Large intestine (tissue), 3 donors: ENCODE results near the gene CLDN5. TPM values are rescaled to one million over a fixed set of nuclear protein-coding genes. Genes with fewer than 3 reads are reported as not detected.
"Not testable (repeated sequence)": the region's sequence is repeated elsewhere in the genome, so short reads cannot be mapped to it uniquely, and the experiment has no call there.

ENCODE experiments used
- DNase-seq, 2 donors: peaks; one replicate each; pipeline versions ENCODE4 v3.0.0 to v3.0.0-alpha.2; 2013
- H3K27ac ChIP-seq: one replicate; pipeline ENCODE4 v1.5.1; 2013; ENCODE audit warnings: low read length
- H3K27me3 ChIP-seq: 2 replicates; pipeline ENCODE4 v1.6.1; 2013; ENCODE audit warnings: low read length; ENCODE audit not compliant: control insufficient read depth, insufficient read depth
- H3K36me3 ChIP-seq: 2 replicates; pipeline ENCODE4 v1.6.1; 2013; ENCODE audit warnings: low read length; ENCODE audit not compliant: control insufficient read depth, insufficient read depth
- H3K4me1 ChIP-seq: one replicate; pipeline ENCODE4 v1.6.1; 2013; ENCODE audit warnings: low read length; ENCODE audit not compliant: control insufficient read depth, insufficient read depth
- H3K4me3 ChIP-seq: one replicate; pipeline ENCODE4 v1.5.1; 2013; ENCODE audit warnings: low read length
- H3K9me3 ChIP-seq: one replicate; pipeline ENCODE4 v1.6.1; 2013; ENCODE audit warnings: mild to moderate bottlenecking, low read depth, low read length, moderate library complexity; ENCODE audit not compliant: control insufficient read depth
- WGBS: methylation state at CpG from one replicate; pipeline ENCODE4 v1.1.5; 2013; ENCODE audit warnings: low lambda C conversion rate; ENCODE audit not compliant: insufficient coverage; 5-methylcytosine and 5-hydroxymethylcytosine counted together
- polyA plus RNA-seq: library from polyadenylated mRNA; unstranded; fragments of 120-200 nt; gene quantifications from one replicate; pipeline ENCODE4 v1.2.1, GENCODE V29; 2013

Gene CLDN5
- polyA plus RNA-seq, 1 donor: 12.4 TPM

DNA sequence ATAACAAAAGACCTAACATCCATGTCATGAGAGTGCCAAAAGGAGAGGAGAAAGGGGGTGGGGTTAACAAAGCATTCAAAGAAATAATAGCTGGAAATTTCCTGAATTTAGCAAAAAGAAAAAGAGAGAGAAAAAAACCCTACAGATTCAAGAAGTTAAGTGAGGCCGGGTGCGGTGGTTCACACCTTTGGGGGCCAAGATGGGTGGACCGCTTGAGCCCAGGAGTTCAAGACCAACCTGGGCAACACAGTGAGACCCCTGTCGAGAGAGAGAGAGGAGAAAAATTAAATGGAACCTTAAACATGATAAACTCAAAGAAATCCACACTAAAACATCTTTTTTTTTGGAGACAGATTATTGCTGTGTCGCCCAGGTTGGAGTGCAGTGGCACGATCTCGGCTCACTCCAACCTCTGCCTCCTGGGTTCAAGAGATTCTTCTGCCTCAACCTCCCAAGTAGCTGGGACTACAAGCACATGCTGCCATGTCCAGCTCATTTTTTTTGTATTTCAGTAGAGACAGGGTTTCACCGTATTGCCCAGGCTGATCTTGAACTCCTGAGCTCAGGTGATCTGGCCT, 8.9 kb upstream of the CLDN5 start:
- no peak overlapping the region for H3K4me3 ChIP-seq
- WGBS: 92% methylated on average over 2 of the region's 8 CpGs

DNA sequence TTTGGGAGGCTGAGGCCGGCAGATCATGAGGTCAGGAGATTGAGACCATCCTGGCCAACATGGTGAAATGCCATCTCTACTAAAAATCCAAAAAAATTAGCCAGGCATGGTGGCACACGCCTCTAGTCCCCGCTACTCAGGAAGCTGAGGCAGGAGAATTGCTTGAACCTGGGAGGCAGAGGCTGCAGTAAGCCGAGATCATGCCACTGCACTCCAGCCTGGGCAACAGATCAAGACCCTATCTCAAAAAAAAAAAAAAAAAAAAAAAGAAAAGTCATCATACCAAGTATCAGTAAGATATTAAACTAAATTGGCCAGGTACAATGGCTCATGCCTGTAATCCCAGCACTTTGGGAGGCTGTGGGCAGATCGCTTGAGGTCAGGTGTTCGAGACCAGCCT, 7.1 kb upstream of the CLDN5 start:
- H3K9me3 ChIP-seq, H3K27ac ChIP-seq, H3K4me1 ChIP-seq, H3K4me3 ChIP-seq, DNase-seq, H3K36me3 ChIP-seq, H3K27me3 ChIP-seq: not testable (repeated sequence)
- WGBS: 100% methylated on average over 1 of the region's 6 CpGs

More for the DNA sequence above, 8.9 kb upstream of the CLDN5 start:
- no peaks in the 10 kb centered on the region for H3K9me3 ChIP-seq
- DNase-seq: no peak
- no peaks in the 10 kb centered on the region for H3K27me3 ChIP-seq
- H3K27ac ChIP-seq: no peak overlapping the region
- H3K36me3 ChIP-seq: no peaks in the 10 kb centered on the region
- H3K4me1 ChIP-seq: no peaks in the 10 kb centered on the region

DNA sequence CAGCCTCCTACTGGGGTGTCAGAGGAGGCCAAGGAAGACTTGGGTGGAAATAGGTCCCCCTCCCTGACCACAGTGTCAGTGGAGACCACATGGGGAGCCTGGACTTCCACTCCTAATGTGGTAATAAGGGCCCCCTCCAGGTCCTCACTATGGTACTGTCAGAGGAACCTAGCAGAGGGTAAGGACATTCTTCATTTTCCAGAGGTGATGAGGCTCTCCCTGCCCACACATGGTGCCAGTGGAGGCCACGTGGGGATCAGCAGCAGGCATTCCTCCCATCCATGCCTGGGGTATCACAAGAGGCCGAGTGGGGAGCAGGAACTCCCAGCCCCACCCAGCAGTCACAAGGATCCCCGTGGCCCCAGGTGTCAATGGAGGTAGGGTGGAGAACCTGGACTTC, 6.5 kb upstream of the CLDN5 start:
- no peaks in the 10 kb centered on the region for H3K4me1 ChIP-seq
- no peak for DNase-seq
- WGBS: 40% methylated on average over 1 of the region's 3 CpGs
- H3K27ac ChIP-seq: no peak overlapping the region
- peaks cover 10% of the 10 kb centered on the region for H3K27me3 ChIP-seq
- H3K4me3 ChIP-seq: no peak overlapping the region
- H3K36me3 ChIP-seq: no peaks in the 10 kb centered on the region
- no peaks in the 10 kb centered on the region for H3K9me3 ChIP-seq

DNA sequence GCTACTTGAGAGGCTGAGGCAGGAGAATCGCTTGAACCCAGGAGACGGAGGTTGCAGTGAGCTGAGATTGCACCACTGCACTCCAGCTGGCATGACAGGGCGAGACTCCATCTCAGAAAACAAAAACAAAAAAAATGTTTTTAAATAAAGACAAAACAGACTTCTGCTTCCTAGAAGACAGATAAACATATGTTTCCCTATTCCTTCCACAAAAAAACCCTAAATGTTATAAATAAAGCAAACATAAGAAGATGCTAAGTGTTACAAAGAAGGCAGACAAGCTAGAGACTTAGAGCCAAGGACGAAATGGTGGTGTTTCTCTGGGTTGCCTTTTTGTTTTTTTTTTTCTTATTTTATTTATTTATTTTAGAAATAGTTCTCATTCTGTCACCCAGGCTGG, 5.6 kb upstream of the CLDN5 start:
- Histone ChIP-seq H3K27me3 (peaks cover 19% of the 10 kb centered on the region), H3K27ac (no peak overlapping the region), H3K9me3 (no peaks in the 10 kb centered on the region), H3K4me3 (no peak overlapping the region), H3K4me1 (no peaks in the 10 kb centered on the region), H3K36me3 (no peaks in the 10 kb centered on the region)
- 60% methylated on average over 1 of the region's 4 CpGs for WGBS
- DNase-seq: no peak

DNA sequence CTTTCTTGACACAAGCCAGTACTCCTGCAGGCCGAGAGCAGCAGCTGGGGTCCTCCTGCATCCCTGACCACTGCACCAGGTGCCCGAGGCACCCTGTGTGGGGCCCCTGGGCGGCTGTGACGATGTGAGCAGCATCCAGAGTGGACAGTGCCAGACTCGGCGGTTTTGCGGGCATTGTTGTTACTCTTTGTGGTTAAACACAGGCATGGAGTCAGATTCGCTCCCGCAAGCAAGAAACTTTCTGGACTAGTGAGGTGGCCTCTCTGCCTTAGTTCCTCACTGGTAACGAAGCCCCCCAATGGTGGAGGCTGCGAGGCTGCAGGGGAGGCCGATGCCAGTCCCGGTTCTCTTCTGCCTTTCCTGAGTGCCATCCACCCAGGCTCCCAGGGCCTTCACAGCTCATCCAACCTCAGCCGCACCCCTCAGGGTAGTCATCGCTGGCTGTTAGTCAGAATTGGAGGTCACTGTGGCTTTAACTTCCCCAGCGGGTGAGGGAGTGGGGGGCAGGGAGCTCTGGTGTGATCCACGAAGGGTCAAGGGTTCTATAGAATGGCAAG, 3.7 kb upstream of the CLDN5 start:
- Histone ChIP-seq H3K27me3 (peaks cover 38% of the 10 kb centered on the region), H3K4me3 (no peak overlapping the region), H3K9me3 (no peaks in the 10 kb centered on the region), H3K4me1 (peaks cover 3% of the 10 kb centered on the region), H3K36me3 (no peaks in the 10 kb centered on the region), H3K27ac (no peak overlapping the region)
- DNase-seq: no peak
- no CpG with 5 or more reads among the region's 17 CpGs for WGBS

DNA sequence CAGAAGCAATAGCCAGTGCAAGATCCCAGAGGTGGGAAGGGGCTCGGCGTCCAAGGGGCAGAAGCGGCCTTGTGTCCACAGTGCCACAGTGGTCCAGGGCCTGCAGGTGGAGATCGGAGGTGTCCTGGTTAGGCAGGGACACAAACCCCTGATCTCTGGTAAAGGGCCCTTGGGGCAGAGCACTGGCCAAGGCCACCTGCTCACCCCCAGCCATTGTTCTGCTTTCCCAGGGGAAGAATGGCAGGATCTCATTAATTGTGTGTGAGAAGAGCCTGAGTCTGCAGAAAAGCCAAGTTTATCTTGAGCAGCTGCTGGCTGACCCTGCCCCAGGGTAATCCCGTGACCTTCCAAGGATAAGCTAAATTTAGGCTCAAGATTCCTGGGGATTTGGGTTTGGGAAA, 3.1 kb upstream of the CLDN5 start:
- no peak for DNase-seq
- WGBS: no CpG with 5 or more reads among the region's 5 CpGs
- H3K4me3 ChIP-seq: no peak overlapping the region
- H3K36me3 ChIP-seq: no peaks in the 10 kb centered on the region
- no peak overlapping the region for H3K27ac ChIP-seq
- H3K4me1 ChIP-seq: peaks cover 3% of the 10 kb centered on the region
- H3K9me3 ChIP-seq: no peaks in the 10 kb centered on the region
- peaks cover 44% of the 10 kb centered on the region for H3K27me3 ChIP-seq

DNA sequence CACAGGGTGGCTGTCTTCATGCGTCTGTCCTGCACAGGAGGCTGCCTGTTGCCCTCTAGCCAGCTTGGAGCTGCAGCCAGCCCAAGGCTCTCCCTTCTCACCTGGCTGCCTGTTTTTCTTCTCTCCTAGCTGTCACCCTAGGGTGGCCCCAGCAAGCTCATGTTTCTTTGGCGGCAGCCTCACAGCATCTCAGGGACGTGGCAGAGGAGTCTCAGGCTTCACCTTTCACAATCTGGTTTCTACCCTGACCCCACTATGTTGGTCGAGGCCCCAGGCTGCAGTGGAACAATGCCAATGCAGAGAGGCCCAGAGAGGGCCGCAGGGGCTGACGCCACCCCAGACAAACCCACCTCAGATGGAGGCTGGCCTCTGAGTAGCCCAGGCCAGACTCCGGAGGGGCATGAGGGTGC, 2.5 kb upstream of the CLDN5 start:
- no peaks in the 10 kb centered on the region for H3K9me3 ChIP-seq
- DNase-seq: no peak
- peaks cover 3% of the 10 kb centered on the region for H3K4me1 ChIP-seq
- H3K36me3 ChIP-seq: no peaks in the 10 kb centered on the region
- no peak overlapping the region for H3K4me3 ChIP-seq
- WGBS: no CpG with 5 or more reads among the region's 7 CpGs
- H3K27ac ChIP-seq: no peak overlapping the region
- H3K27me3 ChIP-seq: peaks cover 47% of the 10 kb centered on the region

DNA sequence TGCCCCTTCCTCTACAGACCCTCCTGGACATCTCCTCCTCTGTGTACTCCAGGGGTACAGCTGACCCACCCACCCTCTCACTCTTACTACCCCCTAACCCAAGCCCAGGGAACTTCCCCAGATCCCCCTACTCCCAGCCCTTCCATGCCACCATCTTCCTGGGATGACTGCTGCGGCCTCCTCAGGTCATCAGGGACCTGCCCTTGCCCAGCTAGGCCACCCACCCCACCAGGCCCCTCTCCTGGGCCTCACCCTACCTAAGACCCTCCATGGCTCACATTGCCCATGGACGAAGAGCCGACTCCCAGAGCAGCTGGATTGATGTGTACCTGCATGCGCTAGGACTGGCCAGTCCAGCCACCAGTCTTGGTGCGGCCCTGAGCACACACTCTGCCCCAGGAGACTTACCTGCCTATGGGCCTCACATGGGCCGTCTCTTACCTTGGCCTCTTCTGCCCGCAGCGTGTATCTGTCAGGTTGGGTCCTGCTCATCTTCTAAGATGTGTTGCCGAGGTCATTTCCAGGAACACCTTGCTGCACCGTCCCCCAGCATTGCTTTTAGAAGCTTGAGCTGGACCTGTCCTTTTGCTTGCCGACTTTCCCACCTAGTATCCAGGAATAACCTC, 2.0 kb upstream of the CLDN5 start:
- H3K27ac ChIP-seq: no peak overlapping the region
- DNase-seq: no peak
- no CpG with 5 or more reads among the region's 11 CpGs for WGBS
- H3K9me3 ChIP-seq: no peaks in the 10 kb centered on the region
- H3K4me3 ChIP-seq: no peak overlapping the region
- no peaks in the 10 kb centered on the region for H3K36me3 ChIP-seq
- H3K4me1 ChIP-seq: peaks cover 3% of the 10 kb centered on the region
- peaks cover 47% of the 10 kb centered on the region for H3K27me3 ChIP-seq

DNA sequence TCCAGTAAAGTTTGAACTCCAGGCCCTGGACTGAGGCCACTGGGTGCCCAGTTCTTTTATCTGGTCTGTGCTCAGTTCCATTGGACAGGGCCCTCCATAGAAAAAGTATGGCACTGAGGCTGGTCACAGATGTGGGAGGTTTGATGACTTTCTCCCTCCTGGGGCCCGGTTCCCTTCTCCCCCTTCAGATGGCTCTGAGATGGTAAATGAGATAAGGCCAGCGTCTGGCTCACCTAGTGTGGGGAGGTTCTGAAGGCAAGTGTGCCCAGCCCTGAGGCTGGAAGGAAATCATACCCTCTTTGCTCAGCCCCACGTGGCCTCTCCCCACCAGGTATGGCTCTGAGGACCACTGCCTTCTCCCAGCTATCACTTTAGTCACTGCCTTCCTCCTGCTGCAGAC, 1.5 kb upstream of the CLDN5 start:
- no peak overlapping the region for H3K4me3 ChIP-seq
- peaks cover under 1% of the 10 kb centered on the region for H3K36me3 ChIP-seq
- no peaks in the 10 kb centered on the region for H3K9me3 ChIP-seq
- no CpG with 5 or more reads among the region's 3 CpGs for WGBS
- no peak overlapping the region for H3K27ac ChIP-seq
- peaks cover 3% of the 10 kb centered on the region for H3K4me1 ChIP-seq
- peaks cover 47% of the 10 kb centered on the region for H3K27me3 ChIP-seq
- DNase-seq: no peak

DNA sequence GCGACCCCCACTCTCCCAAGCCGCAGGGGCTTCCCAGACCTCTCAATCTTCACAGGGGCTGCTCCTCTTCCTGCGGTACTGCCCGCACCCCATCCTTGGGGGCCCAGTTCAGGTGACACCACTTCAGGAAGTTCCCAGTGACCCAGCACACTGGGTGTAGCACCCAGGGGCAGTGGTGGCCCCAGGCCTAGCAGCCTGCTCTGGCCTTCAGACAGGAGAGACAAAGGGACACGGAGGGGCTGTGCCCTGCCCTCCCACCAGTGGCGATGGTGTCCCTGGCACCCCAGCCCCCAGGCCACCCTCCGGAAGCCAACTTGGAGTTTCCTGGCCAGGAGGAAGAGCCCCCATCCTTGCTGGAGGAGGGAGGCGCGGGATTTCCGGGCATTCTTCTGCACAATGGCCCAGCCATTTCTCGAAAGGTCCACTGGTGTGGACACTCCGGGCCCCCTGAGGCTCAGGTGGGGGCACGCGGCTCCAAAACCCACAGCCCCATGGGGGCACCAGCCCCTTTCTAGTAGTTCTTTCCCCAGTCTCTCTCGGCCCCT, 978 bp upstream of the CLDN5 start:
- no peak overlapping the region for H3K27ac ChIP-seq
- WGBS: no CpG with 5 or more reads among the region's 15 CpGs
- H3K36me3 ChIP-seq: peaks cover 2% of the 10 kb centered on the region
- H3K9me3 ChIP-seq: no peaks in the 10 kb centered on the region
- peaks cover 47% of the 10 kb centered on the region for H3K27me3 ChIP-seq
- DNase-seq: no peak
- no peak overlapping the region for H3K4me3 ChIP-seq
- H3K4me1 ChIP-seq: peaks cover 3% of the 10 kb centered on the region
